ENCODE results near the gene ALOX5.

Gene ALOX5

GRCh38 chr10:45422866-45423659 is 49.0 kb downstream of the ALOX5 start:
- DNase-seq (ENCODE audit: low read depth in 4 of 4, low spot score in 1 of 4) = no peak

- DNase-seq (ENCODE audit: low read depth in 4 of 4, low spot score in 1 of 4) = no peak
Measured at GRCh38 chr10:45423976-45424499, 50.0 kb downstream of the ALOX5 start.

- DNase-seq (ENCODE audit: low read depth in 4 of 4, low spot score in 1 of 4) = no peak
Measured at GRCh38 chr10:45424668-45425404, 50.8 kb downstream of the ALOX5 start.

- DNase-seq (ENCODE audit: low read depth in 4 of 4, low spot score in 1 of 4) = no peak
Measured at GRCh38 chr10:45425621-45426563, 51.9 kb downstream of the ALOX5 start.

GRCh38 chr10:45427262-45427969 is 53.4 kb downstream of the ALOX5 start:
- no peak for DNase-seq (ENCODE audit: low read depth in 4 of 4, low spot score in 1 of 4)

- no peak for DNase-seq (ENCODE audit: low read depth in 4 of 4, low spot score in 1 of 4)
Measured at GRCh38 chr10:45427970-45428366, 54.0 kb downstream of the ALOX5 start.

- no peak for DNase-seq (ENCODE audit: low read depth in 4 of 4, low spot score in 1 of 4)
Measured at GRCh38 chr10:45428611-45429510, 54.8 kb downstream of the ALOX5 start.

- DNase-seq (ENCODE audit: low read depth in 4 of 4, low spot score in 1 of 4) = no peak
Measured at GRCh38 chr10:45429790-45430189, 55.8 kb downstream of the ALOX5 start.

GRCh38 chr10:45432113-45432512 is 58.1 kb downstream of the ALOX5 start:
- DNase-seq (ENCODE audit: low read depth in 4 of 4, low spot score in 1 of 4) = no peak

GRCh38 chr10:45432700-45433472 is 58.9 kb downstream of the ALOX5 start:
- no peak for DNase-seq (ENCODE audit: low read depth in 4 of 4, low spot score in 1 of 4)

- DNase-seq (ENCODE audit: low read depth in 4 of 4, low spot score in 1 of 4) = no peak
Measured at GRCh38 chr10:45433716-45434469, 59.9 kb downstream of the ALOX5 start.

- no peak for DNase-seq (ENCODE audit: low read depth in 4 of 4, low spot score in 1 of 4)
Measured at GRCh38 chr10:45437587-45438465, 63.8 kb downstream of the ALOX5 start.

- DNase-seq (ENCODE audit: low read depth in 4 of 4, low spot score in 1 of 4) = no peak
Measured at GRCh38 chr10:45438466-45439090, 64.6 kb downstream of the ALOX5 start.

- DNase-seq (ENCODE audit: low read depth in 4 of 4, low spot score in 1 of 4) = no peak
Measured at GRCh38 chr10:45439365-45439764, 65.3 kb downstream of the ALOX5 start.

- DNase-seq (ENCODE audit: low read depth in 4 of 4, low spot score in 1 of 4) = no peak
Measured at GRCh38 chr10:45439873-45440272, 65.9 kb downstream of the ALOX5 start.

- no peak for DNase-seq (ENCODE audit: low read depth in 4 of 4, low spot score in 1 of 4)
Measured at GRCh38 chr10:45440511-45441062, 66.6 kb downstream of the ALOX5 start.

All from stimulated activated CD4-positive, alpha-beta T cell treated with anti-CD3 and anti-CD28 coated beads, Interleukin-1b, Interleukin-23, amount 100 ng/mL, for 24 hours (primary cell).